ENCODE results near the gene LSM3. TPM values are rescaled to one million over a fixed set of nuclear protein-coding genes. Genes with fewer than 3 reads are reported as not detected.

The LSM3 gene
- total RNA-seq, 4 donors from 2014 or later, result 10.0 to 14.1 (median 11.9) TPM

DNA sequence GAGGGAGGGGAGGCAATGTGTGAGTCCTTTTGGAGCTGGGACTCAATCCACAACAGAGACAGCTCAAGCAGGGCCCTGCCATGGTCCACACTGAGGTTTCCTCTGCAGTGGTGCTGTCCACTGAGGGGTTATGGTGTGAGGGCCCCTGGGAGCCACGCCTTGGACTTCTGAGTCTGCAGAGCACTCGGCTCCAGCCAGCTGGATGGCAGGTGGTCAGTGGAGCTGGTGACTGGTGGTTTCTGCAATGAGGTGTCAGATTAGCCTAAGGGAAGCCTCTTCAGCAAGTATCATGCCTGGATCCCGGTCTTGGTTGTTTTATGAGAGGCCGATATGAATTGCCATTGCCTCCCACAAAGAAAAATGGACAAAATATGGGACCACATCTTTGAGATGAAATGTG is 21.7 kb downstream of the LSM3 start:
- no peaks in the 10 kb centered on the region for H3K36me3 ChIP-seq
- peaks cover 0 to 4% of the 10 kb centered on the region in 2 donors for H3K4me1 ChIP-seq
- H3K27me3 ChIP-seq, result no peaks in the 10 kb centered on the region
- H3K27ac ChIP-seq, result no peak overlapping the region
- no peaks in the 10 kb centered on the region for H3K9me3 ChIP-seq
- intact Hi-C loops (cut with DNase I; ENCODE audit: low total_unique reads), result no loop called here
- no peak for DNase-seq
- H3K4me3 ChIP-seq, result no peak overlapping the region
- no peak for TF ChIP-seq POLR2A (IDR thresholded peaks at IDR 0.05)
- TF ChIP-seq, protein P1, sequence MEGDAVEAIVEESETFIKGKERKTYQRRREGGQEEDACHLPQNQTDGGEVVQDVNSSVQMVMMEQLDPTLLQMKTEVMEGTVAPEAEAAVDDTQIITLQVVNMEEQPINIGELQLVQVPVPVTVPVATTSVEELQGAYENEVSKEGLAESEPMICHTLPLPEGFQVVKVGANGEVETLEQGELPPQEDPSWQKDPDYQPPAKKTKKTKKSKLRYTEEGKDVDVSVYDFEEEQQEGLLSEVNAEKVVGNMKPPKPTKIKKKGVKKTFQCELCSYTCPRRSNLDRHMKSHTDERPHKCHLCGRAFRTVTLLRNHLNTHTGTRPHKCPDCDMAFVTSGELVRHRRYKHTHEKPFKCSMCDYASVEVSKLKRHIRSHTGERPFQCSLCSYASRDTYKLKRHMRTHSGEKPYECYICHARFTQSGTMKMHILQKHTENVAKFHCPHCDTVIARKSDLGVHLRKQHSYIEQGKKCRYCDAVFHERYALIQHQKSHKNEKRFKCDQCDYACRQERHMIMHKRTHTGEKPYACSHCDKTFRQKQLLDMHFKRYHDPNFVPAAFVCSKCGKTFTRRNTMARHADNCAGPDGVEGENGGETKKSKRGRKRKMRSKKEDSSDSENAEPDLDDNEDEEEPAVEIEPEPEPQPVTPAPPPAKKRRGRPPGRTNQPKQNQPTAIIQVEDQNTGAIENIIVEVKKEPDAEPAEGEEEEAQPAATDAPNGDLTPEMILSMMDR (IDR thresholded peaks at IDR 0.05), result no peak

DNA sequence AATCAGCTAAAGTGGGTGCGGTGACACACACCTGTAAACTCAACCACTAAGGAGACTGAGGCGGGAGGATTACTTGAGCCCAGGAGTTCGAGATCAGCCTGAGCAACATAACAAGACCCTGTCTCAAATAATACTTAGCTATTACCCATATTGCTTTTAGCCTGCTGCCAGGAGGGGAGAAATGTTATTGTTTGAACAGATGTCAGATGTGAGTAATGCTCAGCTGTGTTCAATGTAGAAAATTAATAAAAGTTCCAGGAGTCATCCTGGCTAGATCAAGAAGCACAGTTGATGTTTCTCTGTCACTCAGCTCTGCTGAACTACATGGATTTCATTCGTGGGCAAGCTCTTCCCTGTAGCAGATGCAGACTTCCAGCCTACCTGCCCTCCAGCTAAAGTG is 22.2 kb downstream of the LSM3 start:
- no peaks in the 10 kb centered on the region for H3K36me3 ChIP-seq
- no peak overlapping the region for H3K4me3 ChIP-seq
- H3K4me1 ChIP-seq, result peaks cover 0 to 4% of the 10 kb centered on the region in 2 donors
- no peak overlapping the region for H3K27ac ChIP-seq
- H3K27me3 ChIP-seq, result no peaks in the 10 kb centered on the region
- intact Hi-C loops (cut with DNase I; ENCODE audit: low total_unique reads), result no loop called here
- no peaks in the 10 kb centered on the region for H3K9me3 ChIP-seq
- TF ChIP-seq, protein P1 (IDR thresholded peaks at IDR 0.05), result no peak
- no peak for TF ChIP-seq POLR2A (IDR thresholded peaks at IDR 0.05)
- no peak for DNase-seq

DNA sequence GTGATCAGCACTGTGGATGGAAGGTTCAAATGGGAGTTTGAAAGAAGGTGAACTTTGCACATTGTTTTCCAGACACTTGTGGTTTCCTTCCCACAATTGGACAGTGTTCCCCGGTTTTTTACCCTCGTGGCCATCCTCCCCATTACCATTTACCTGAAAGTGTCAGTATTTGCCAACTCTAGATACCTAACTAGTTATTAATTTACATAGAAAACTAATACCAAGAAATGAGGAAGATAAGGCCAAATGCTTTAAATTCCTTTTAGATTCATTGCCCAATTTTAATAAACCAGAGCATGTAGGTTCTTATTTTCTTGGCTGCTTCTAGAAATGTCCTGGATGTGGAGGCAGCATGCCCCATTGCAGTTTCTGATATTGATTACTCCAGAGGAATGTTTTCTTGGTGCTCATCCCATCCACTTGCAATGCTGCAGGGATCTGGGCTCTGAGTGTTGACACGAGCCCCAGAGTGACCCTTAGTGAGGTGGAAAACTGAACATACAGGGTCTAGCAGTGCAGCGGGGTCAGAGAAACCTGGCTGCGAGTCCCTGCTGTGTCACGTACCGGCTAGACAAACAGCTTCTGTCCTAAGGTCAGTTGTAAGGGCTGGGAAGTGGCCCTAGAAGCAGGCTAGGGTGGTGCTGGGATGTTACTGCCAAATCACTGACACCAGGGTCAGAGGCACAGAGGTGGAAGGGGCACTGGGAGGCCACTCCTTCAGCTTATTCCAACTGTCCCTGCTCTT is 23.5 kb downstream of the LSM3 start:
- no peak overlapping the region for H3K27ac ChIP-seq
- TF ChIP-seq, protein P1 (IDR thresholded peaks at IDR 0.05), result no peak
- no peak for TF ChIP-seq POLR2A (IDR thresholded peaks at IDR 0.05)
- H3K9me3 ChIP-seq, result no peaks in the 10 kb centered on the region
- no peaks in the 10 kb centered on the region for H3K36me3 ChIP-seq
- no peaks in the 10 kb centered on the region for H3K27me3 ChIP-seq
- intact Hi-C loops (cut with DNase I; ENCODE audit: low total_unique reads), result no loop called here
- DNase-seq, result no peak
- H3K4me3 ChIP-seq, result no peak overlapping the region
- H3K4me1 ChIP-seq, result peaks cover 0 to 4% of the 10 kb centered on the region in 2 donors

DNA sequence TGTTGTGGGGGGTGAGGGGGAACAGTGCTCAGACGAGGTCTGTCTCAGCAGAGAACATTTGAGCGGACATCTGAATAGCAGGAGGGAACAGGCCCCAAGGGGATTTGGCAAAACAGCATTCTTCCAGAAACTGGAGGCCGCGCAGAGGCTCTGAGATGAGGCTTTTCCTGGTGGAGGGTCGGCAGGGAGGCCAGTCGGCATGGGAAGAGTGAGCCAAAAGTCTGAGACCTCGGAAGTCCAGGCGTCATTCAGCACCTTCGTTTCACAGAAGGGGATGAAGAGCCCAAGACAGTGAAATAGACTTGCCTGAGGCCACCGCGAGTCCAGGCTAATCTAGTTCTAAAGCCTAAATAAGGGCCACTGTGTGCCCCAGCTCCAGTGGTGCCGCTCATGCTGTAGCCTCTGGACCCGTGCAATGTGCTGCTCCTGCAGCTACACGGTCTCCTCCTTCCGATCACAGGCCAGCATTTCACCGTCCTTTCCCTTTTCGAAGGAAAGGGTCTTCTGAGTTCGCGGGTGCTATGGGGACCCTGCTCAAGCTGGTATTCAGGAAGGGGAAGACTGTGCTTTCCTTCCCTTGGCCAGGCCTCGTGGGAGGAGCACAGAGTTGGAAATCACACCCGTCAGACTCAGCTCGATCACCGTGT is 24.4 kb downstream of the LSM3 start:
- intact Hi-C loops (cut with DNase I; ENCODE audit: low total_unique reads), result no loop called here
- Histone ChIP-seq H3K27ac (no peak overlapping the region), H3K36me3 (no peaks in the 10 kb centered on the region), H3K4me1 (peaks cover 0 to 4% of the 10 kb centered on the region in 2 donors), H3K9me3 (no peaks in the 10 kb centered on the region), H3K4me3 (no peak overlapping the region), H3K27me3 (no peaks in the 10 kb centered on the region)
- DNase-seq, result no peak
- no peak for TF ChIP-seq POLR2A (IDR thresholded peaks at IDR 0.05)
- TF ChIP-seq, protein P1 (IDR thresholded peaks at IDR 0.05), result no peak

DNA sequence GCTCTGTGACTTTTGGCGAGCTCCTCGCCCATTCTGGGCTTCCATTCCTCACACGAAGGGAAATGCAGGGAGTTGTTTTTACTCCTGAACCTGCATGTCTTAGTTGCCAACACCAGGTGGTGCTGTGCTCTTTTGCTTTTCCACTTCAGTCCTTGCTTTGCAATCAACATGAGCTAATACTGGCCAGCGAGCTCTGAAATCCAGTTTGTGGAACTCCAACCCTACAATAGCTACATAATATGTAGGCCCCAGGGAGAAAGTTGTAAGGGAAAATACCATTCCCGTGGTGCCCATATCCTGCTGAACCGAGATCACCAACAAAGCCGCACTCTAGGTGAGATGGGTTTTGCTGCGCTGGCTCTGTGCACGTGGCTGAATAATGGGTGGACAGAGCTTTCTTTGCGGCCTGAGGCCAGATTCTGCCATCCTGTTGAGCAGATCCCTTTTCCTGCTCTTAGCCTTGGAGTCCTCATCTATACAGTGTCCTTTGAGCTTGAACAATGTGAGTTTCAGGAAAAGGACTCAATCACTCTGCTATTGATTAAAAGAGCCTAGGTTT is 25.0 kb downstream of the LSM3 start:
- TF ChIP-seq, protein P1 (IDR thresholded peaks at IDR 0.05), result peak; percentile 67 to 91 (median 86)
- no peak for TF ChIP-seq POLR2A (IDR thresholded peaks at IDR 0.05)
- Histone ChIP-seq H3K27me3 (no peaks in the 10 kb centered on the region), H3K27ac (peak overlapping the region in 1 of 2 donors; percentile 48), H3K36me3 (no peaks in the 10 kb centered on the region), H3K9me3 (no peaks in the 10 kb centered on the region), H3K4me3 (no peak overlapping the region), H3K4me1 (peaks cover 0 to 4% of the 10 kb centered on the region in 2 donors)
- peak; percentile 70 to 76 for DNase-seq
- intact Hi-C loops (cut with DNase I; ENCODE audit: low total_unique reads), result no loop called here
